A549 (cell line): ENCODE data around the gene ROR1. TPM values are rescaled to one million over a fixed set of nuclear protein-coding genes. Genes with fewer than 3 reads are reported as not detected.

Experiments used
- ATAC-seq, 2 experiments: fragments of 200-7000 bp in 1 of 2; fragments of >200 bp in 1 of 2; cut with Nextera tagmentation in 1 of 2; cut with Tn5 transposase in 1 of 2; 3 replicates each; pipeline versions ENCODE4 v1.8.0 to v1.9.1; 2018 to 2020; ENCODE audit warnings: mild to moderate bottlenecking in 1 of 2, moderate library complexity in 1 of 2
- CTCF ChIA-PET: fragments of 300-600 bp; sonication (Branson Sonifier 250); formaldehyde crosslinking; extraction: SDS; loops from one replicate; lab custom pipeline; 2021; ENCODE audit warnings: antibody characterized with exemption, inconsistent platforms; lab: Yijun Ruan, JAX
- POLR2A ChIA-PET: fragments of 350-600 bp; formaldehyde crosslinking; extraction: SDS; loops from one replicate; lab custom pipeline; 2021; ENCODE audit warnings: antibody characterized with exemption, inconsistent platforms; lab: Yijun Ruan, JAX
- DNase-seq, 2 experiments: peaks; one replicate each; pipeline versions ENCODE4 v3.0.0 to v3.0.0-alpha.2; 2011 to 2016; ENCODE audit warnings: low read depth in 1 of 2, low spot score in 1 of 2
- FAIRE-seq: peaks from 2 replicates; lab custom pipeline; 2011; peaks lifted over from hg19 to GRCh38; lab: Jason Lieb, UNC
- H3K27ac ChIP-seq, 2 experiments: fragments of >200 bp; sonication (Bioruptor Twin); formaldehyde crosslinking; 3 replicates each; pipeline ENCODE4 v1.5.1; 2016 to 2017
- H3K4me1 ChIP-seq: fragments of >200 bp; sonication (Bioruptor Twin); formaldehyde crosslinking; 3 replicates; pipeline ENCODE4 v1.6.1; 2016
- H3K4me2 ChIP-seq: fragments of >200 bp; sonication (Bioruptor Twin); formaldehyde crosslinking; 3 replicates; pipeline ENCODE4 v1.6.1; 2016
- H3K4me3 ChIP-seq: fragments of >200 bp; sonication (Bioruptor Twin); formaldehyde crosslinking; 3 replicates; pipeline ENCODE4 v1.5.1; 2016
- H3K9me3 ChIP-seq: fragments of >200 bp; sonication (Bioruptor Twin); formaldehyde crosslinking; 3 replicates; pipeline ENCODE4 v1.6.1; 2016
- BHLHE40 ChIP-seq: IDR thresholded peaks from 2 replicates; pipeline ENCODE4 v1.6.1; 2012; ENCODE audit warnings: low read depth, low read length, inconsistent platforms
- EHF ChIP-seq: fragments of 250-450 bp; sonication (Bioruptor Pico); IDR thresholded peaks from 2 replicates; pipeline ENCODE4 v1.5.0; 2020; ENCODE audit warnings: mild to moderate bottlenecking
- EHMT2 ChIP-seq: fragments of 200-600 bp; sonication (generic); IDR thresholded peaks from 2 replicates; pipeline ENCODE4 v1.6.1; 2016; ENCODE audit warnings: antibody characterized with exemption, low read depth, mild to moderate bottlenecking, moderate library complexity
- HEYL ChIP-seq: fragments of 250-450 bp; sonication (Bioruptor Pico); IDR thresholded peaks from 2 replicates; pipeline ENCODE4 v1.8.0; 2021; ENCODE audit warnings: mild to moderate bottlenecking, moderate library complexity
- HOXA7 ChIP-seq: fragments of 250-450 bp; sonication (Bioruptor Pico); IDR thresholded peaks from 2 replicates; pipeline ENCODE4 v1.5.0; 2020; ENCODE audit warnings: mild to moderate bottlenecking, moderate library complexity
- HOXB5 ChIP-seq: fragments of 250-450 bp; sonication (Bioruptor Pico); IDR thresholded peaks from 2 replicates; pipeline ENCODE4 v1.5.0; 2020; ENCODE audit warnings: mild to moderate bottlenecking, moderate library complexity
- MYC ChIP-seq: IDR thresholded peaks from 2 replicates; pipeline ENCODE4 v1.6.1; 2012; ENCODE audit warnings: mild to moderate bottlenecking, inconsistent platforms, low read length, improper control_type of control experiment, borderline replicate concordance
- NPAS2 ChIP-seq: fragments of 250-450 bp; sonication (Bioruptor Pico); IDR thresholded peaks from 2 replicates; pipeline ENCODE4 v1.8.0; 2022; ENCODE audit warnings: mild to moderate bottlenecking, moderate library complexity, borderline replicate concordance
- POLR2A ChIP-seq: IDR thresholded peaks from 2 replicates; pipeline ENCODE4 v1.6.1; 2012; ENCODE audit warnings: mild to moderate bottlenecking, low read length
- RFX5 ChIP-seq: fragments of 450-650 bp; IDR thresholded peaks from 2 replicates; pipeline ENCODE4 v1.7.1; 2014; ENCODE audit warnings: antibody characterized with exemption, mild to moderate bottlenecking, moderate library complexity
- RNF2 ChIP-seq: fragments of 200-600 bp; sonication (generic); IDR thresholded peaks from 2 replicates; pipeline ENCODE4 v1.6.1; 2016; ENCODE audit warnings: low read depth, mild to moderate bottlenecking, antibody characterized with exemption, moderate library complexity, borderline replicate concordance
- SMC3 ChIP-seq: fragments of >200 bp; sonication (Bioruptor Twin); formaldehyde crosslinking; IDR thresholded peaks from 3 replicates; pipeline ENCODE4 v1.6.1; 2018; ENCODE audit warnings: inconsistent platforms
- SREBF2 ChIP-seq: fragments of 450-650 bp; IDR thresholded peaks from 2 replicates; pipeline ENCODE4 v1.6.1; 2014; ENCODE audit warnings: mild to moderate bottlenecking, moderate library complexity
- TFCP2L1 ChIP-seq: fragments of 250-450 bp; sonication (Bioruptor Pico); IDR thresholded peaks from 2 replicates; pipeline ENCODE4 v1.5.0; 2021; ENCODE audit warnings: mild to moderate bottlenecking
- ZFP36 ChIP-seq: fragments of 450-650 bp; IDR thresholded peaks from 2 replicates; pipeline ENCODE4 v1.6.1; 2014; ENCODE audit warnings: borderline replicate concordance; ENCODE audit not compliant: partially characterized antibody
- ZNF302 ChIP-seq: fragments of 250-450 bp; sonication (Bioruptor Pico); IDR thresholded peaks from 2 replicates; pipeline ENCODE4 v1.9.0; 2021; ENCODE audit warnings: inconsistent platforms, mild to moderate bottlenecking, moderate library complexity
- ZSCAN20 ChIP-seq: fragments of 250-450 bp; sonication (Bioruptor Pico); IDR thresholded peaks from 2 replicates; pipeline ENCODE4 v1.8.0; 2022; ENCODE audit warnings: mild to moderate bottlenecking, moderate library complexity
- WGBS: methylation state at CpG from one replicate; pipeline ENCODE4 v1.1.6; 2017; ENCODE audit errors: missing lambda C conversion rate; 5-methylcytosine and 5-hydroxymethylcytosine counted together
- polyA plus RNA-seq, 4 experiments: library from polyadenylated mRNA; depleted of rRNA in 3 of 4; stranded (reverse); fragments of >200 nt; fragmentation: RNase III in 1 of 4; extraction: RNeasy Plus Mini Kit Qiagen cat#74134 plus additional on column Dnase treatment in 1 of 4; gene quantifications; 2 replicates in 3 of 4; 3 replicates in 1 of 4; pipeline ENCODE4 v1.2.3, GENCODE V29; 2011 to 2017
- TF ChIP-seq, protein P1 (sequence below): fragments of 250-450 bp; sonication (Bioruptor Pico); IDR thresholded peaks from 2 replicates; pipeline ENCODE4 v1.5.0; 2021; ENCODE audit warnings: mild to moderate bottlenecking, moderate library complexity, borderline replicate concordance
- TF ChIP-seq, protein P2 (sequence below): IDR thresholded peaks from 2 replicates; pipeline ENCODE4 v1.6.1; 2012
- TF ChIP-seq, protein P3 (sequence below): fragments of >200 bp; sonication (Bioruptor Twin); formaldehyde crosslinking; IDR thresholded peaks from 2 replicates; pipeline ENCODE4 v1.6.1; 2016
- TF ChIP-seq, protein P4 (sequence below): fragments of >200 bp; sonication (Bioruptor Twin); formaldehyde crosslinking; IDR thresholded peaks from 3 replicates; pipeline ENCODE4 v1.5.1; 2016

Gene ROR1
- polyA plus RNA-seq, 2 of the 4 experiments (the other 2 are of a cell fraction) = 6.5 to 19.0 TPM

DNA sequence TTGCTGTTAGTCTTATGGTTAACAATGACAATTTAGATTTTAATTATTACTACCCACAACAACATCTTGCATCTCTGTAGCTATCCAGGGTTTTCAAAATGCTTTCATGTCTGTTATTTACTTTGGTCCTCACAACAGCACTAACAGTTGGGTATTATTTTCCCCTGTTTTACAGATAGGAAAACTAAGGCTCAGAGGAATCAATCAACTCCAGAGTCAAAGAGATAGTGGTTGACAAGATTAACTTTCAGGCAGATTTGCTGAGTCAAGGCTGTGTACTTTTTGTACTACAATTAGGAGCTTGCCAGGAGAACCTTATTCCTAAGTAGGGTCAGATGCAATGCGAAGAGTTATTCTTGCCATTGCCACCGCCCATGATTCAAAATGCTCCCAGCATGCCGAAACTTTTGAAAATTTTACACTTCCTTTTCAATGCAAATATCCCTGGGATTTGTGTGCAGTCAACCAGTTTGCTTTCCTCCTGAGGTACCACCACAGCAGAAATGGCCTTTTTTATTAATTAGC lies 49.4 kb upstream of the ROR1 start:
- Histone ChIP-seq H3K27ac (peak overlapping the region; percentile 64 to 76; a peak in 5 of 6 replicates), H3K9me3 (no peaks in the 10 kb centered on the region), H3K4me3 (no peak overlapping the region)
- no peak for DNase-seq
- ChIA-PET POLR2A (no interaction called here), CTCF (interaction anchor here (2.3 kb wide), 1 partner anchor 33 kb away, joined by 8 read pairs; no protein-coding TSS in a partner anchor)
- FAIRE-seq = no peak
- WGBS = 92% methylated on average over 3 of the region's 3 CpGs
- ATAC-seq = no peak
- TF ChIP-seq BHLHE40 = no peak
- TF ChIP-seq EHF (CRISPR knock-in tag) = no peak
- TF ChIP-seq MYC = no peak
- TF ChIP-seq NPAS2 (CRISPR knock-in tag) = no peak
- no peak for TF ChIP-seq TFCP2L1
- TF ChIP-seq HOXA7 (CRISPR knock-in tag) = no peak
- TF ChIP-seq HOXB5 (CRISPR knock-in tag) = no peak
- TF ChIP-seq, protein P1, sequence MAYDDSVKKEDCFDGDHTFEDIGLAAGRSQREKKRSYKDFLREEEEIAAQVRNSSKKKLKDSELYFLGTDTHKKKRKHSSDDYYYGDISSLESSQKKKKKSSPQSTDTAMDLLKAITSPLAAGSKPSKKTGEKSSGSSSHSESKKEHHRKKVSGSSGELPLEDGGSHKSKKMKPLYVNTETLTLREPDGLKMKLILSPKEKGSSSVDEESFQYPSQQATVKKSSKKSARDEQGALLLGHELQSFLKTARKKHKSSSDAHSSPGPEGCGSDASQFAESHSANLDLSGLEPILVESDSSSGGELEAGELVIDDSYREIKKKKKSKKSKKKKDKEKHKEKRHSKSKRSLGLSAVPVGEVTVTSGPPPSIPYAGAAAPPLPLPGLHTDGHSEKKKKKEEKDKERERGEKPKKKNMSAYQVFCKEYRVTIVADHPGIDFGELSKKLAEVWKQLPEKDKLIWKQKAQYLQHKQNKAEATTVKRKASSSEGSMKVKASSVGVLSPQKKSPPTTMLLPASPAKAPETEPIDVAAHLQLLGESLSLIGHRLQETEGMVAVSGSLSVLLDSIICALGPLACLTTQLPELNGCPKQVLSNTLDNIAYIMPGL (CRISPR knock-in tag) = no peak
- no peak for TF ChIP-seq ZNF302 (CRISPR knock-in tag)
- TF ChIP-seq, protein P2, sequence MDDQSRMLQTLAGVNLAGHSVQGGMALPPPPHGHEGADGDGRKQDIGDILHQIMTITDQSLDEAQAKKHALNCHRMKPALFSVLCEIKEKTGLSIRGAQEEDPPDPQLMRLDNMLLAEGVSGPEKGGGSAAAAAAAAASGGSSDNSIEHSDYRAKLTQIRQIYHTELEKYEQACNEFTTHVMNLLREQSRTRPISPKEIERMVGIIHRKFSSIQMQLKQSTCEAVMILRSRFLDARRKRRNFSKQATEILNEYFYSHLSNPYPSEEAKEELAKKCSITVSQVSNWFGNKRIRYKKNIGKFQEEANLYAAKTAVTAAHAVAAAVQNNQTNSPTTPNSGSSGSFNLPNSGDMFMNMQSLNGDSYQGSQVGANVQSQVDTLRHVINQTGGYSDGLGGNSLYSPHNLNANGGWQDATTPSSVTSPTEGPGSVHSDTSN = no peak
- TF ChIP-seq RFX5 = no peak
- TF ChIP-seq, all 56 proteins: peak for 0
- Histone ChIP-seq H3K4me1 (peaks cover 36% of the 10 kb centered on the region), H3K4me2 (no peak overlapping the region)

DNA sequence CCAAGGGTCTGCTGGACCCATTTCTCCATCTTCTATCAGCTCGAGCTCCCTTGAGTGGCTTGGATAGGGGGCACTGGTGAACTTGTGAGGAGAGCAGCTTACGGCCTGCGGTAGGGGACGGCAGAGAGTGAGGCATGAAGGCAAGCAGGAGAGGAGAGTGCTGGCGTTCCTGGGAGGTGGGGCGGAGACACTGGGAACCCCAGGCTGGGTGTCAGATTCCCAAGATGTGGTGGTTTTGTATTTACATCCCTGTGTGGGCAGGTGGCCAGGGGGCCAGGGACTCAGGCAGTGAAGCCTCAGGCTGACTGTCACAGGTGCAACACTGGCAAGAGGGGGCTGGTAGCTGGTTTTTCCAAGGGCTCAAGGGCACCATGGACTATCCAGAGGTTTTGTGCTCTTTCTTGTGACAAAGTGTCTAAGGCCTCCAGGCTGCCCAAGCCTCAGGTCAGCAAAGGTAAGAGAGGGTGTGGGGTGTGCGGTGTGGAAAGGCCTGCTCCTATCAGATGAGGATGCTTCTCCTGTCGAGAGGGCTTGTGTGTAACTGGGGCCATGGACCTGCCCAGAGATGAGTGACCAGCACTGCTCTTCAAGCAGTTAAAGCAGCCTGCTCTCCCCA lies 45.1 kb upstream of the ROR1 start:
- Histone ChIP-seq H3K4me2 (no peak overlapping the region), H3K9me3 (no peaks in the 10 kb centered on the region), H3K27ac (peak overlapping the region; percentile 87 to 90)
- ChIA-PET POLR2A (no interaction called here), CTCF (interaction anchor here (1.4 to 3.1 kb wide), 3 partner anchors 14 to 54 kb away, joined by 3 to 18 read pairs (median 6); no protein-coding TSS in a partner anchor)
- FAIRE-seq (no peak), DNase-seq (no peak)
- WGBS = 92% methylated on average over 8 of the region's 8 CpGs
- TF ChIP-seq RNF2 (no peak), POLR2A (no peak), SREBF2 (no peak), ZSCAN20 (CRISPR knock-in tag) (no peak), TFCP2L1 (no peak), NPAS2 (CRISPR knock-in tag) (no peak), ZFP36 (no peak), EHMT2 (no peak), SMC3 (no peak), HEYL (CRISPR knock-in tag) (no peak)
- TF ChIP-seq, protein P3, sequence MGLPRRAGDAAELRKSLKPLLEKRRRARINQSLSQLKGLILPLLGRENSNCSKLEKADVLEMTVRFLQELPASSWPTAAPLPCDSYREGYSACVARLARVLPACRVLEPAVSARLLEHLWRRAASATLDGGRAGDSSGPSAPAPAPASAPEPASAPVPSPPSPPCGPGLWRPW = no peak
- TF ChIP-seq, protein P4, sequence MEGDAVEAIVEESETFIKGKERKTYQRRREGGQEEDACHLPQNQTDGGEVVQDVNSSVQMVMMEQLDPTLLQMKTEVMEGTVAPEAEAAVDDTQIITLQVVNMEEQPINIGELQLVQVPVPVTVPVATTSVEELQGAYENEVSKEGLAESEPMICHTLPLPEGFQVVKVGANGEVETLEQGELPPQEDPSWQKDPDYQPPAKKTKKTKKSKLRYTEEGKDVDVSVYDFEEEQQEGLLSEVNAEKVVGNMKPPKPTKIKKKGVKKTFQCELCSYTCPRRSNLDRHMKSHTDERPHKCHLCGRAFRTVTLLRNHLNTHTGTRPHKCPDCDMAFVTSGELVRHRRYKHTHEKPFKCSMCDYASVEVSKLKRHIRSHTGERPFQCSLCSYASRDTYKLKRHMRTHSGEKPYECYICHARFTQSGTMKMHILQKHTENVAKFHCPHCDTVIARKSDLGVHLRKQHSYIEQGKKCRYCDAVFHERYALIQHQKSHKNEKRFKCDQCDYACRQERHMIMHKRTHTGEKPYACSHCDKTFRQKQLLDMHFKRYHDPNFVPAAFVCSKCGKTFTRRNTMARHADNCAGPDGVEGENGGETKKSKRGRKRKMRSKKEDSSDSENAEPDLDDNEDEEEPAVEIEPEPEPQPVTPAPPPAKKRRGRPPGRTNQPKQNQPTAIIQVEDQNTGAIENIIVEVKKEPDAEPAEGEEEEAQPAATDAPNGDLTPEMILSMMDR = no peak
- TF ChIP-seq, all 56 proteins: peak for 0
- no peak for ATAC-seq
- Histone ChIP-seq H3K4me3 (no peak overlapping the region), H3K4me1 (peaks cover 47% of the 10 kb centered on the region)
